ENCODE data around the gene CA9.
"Not testable (repeated sequence)": the region's sequence is repeated elsewhere in the genome, so short reads cannot be mapped to it uniquely, and the experiment has no call there.

The CA9 gene

DNA sequence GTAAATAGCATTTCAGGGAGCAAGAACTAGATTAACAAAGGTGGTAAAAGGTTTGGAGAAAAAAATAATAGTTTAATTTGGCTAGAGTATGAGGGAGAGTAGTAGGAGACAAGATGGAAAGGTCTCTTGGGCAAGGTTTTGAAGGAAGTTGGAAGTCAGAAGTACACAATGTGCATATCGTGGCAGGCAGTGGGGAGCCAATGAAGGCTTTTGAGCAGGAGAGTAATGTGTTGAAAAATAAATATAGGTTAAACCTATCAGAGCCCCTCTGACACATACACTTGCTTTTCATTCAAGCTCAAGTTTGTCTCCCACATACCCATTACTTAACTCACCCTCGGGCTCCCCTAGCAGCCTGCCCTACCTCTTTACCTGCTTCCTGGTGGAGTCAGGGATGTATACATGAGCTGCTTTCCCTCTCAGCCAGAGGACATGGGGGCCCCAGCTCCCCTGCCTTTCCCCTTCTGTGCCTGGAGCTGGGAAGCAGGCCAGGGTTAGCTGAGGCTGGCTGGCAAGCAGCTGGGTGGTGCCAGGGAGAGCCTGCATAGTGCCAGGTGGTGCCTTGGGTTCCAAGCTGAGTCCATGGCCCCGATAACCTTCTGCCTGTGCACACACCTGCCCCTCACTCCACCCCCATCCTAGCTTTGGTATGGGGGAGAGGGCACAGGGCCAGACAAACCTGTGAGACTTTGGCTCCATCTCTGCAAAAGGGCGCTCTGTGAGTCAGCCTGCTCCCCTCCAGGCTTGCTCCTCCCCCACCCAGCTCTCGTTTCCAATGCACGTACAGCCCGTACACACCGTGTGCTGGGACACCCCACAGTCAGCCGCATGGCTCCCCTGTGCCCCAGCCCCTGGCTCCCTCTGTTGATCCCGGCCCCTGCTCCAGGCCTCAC is at the start of gene CA9:
CA9 (plus strand) TSS at position 797 of the 893 bp plus-strand sequence; CDS start at position 829, 32 bp downstream.
- no peak for DNase-seq

DNA sequence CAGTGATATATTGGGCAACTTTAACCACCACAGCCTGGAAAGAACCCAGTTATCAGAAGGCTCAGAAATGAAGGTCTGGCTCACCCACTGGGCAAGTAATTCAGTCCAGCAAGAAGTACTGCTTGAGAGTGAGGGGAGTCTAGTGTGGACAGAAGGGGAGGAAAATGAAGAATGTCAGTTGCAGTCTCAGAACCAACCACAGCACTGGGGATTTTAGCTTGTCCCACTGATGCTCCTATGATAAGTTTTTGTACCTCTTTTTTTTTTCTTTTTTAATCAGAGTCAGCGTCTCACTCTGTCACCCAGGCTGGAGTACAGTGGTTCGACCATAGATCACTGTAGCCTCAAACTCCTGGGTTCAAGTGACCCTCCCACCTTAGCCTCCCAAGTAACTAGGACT is 46.2 kb upstream of the CA9 start:
- DNase-seq: no peak

DNA sequence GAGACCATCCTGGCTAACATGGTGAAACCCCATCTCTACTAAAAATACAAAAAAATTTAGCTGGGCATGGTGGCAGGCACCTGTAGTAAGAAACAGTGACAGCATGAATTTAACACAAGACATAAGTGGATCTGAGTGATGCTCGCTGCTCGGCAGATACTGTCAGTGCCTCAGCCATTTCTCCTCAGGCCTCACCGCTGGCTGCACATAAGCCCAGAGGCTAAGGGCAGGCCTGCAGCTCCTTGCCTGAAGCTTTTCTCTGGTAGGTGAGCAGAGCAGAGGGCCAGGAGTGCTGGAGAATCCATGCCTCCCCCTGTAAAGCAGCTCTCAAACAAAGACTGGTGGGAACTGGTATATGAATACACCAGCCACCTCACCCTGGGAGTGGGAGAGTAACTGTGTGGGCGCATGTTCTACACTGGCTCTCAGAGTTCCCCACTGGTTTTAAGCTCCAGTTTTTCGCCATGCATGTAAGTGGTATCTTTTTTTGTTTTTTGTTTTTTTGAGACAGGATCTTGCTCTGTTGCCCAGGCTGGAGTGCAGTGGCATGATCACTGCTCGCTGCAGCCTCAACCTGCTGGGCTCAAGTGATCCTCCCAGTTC is 45.2 kb upstream of the CA9 start:
- no peak for DNase-seq

DNA sequence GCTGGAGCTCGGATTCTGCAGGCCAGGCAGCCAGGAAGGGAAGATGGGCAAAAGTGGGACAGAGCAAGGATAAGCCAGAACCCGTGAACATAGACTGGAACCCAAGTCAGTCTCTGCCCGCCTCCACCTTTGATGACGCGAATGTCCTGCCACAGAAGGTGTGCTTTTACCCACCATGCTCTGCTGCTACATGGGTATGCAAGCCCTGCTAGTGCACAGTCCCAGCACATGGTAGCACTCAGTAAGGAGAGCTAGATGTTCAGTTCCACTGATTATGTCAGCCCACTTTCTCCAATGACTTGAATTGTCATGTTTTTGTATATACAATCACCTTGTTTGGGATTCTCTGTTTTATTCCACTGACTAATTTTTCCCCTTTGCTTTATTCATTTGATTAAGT is 44.1 kb upstream of the CA9 start:
- DNase-seq: no peak

DNA sequence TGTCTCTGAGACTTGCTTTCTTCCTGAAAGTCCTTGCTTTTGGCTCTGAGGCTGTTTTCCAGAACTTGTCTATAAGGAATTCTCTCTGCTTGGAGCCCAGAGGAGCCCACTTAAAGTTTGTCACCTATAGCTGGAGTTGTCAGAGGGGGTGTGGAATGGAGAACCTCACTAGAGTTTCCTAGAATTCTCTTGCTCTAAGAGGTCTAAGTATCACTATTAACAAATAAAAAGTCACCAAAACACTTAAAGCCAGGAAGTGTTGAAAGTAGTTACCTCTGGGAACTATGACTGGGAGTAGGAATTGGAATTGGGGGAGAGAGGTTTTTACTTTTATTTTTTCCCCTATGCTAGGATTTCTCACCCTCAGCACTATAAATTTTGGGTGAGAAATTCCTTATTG is 38.0 kb upstream of the CA9 start:
- DNase-seq: no peak

DNA sequence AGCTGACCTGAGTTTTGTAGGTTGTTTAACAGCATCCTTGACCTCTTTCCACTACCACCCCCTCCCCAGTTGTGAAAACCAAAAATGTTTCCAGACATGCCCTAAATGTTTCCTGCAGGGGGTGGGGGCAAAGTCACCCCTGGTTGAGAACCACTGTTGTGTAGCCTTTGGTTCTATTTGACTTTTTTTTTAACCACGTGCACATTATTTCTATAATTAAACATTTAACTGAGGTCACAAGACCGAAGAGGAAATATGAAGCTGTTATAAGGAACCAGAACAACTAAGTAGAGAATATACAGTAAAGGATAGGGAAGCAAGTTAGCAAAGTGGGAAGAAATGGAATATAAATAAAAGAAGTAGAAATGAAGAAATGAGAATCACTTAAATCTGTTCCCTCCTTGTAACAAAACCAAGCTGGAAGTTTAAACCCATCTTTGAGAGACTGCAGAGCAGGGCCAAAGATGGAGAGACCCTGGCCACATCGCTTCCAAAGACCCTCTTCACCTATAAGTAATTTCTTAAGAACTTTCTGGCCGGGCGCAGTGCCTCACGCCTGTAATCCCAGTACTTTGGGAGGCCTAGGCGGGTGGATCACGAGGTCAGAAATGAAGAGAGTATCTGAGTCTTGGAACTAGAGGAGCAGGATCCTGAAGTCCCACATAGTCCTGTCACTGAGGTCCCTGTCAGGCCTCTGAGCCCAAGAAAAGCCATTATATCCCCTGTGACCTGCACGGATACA is 37.4 kb upstream of the CA9 start:
- no peak for DNase-seq

DNA sequence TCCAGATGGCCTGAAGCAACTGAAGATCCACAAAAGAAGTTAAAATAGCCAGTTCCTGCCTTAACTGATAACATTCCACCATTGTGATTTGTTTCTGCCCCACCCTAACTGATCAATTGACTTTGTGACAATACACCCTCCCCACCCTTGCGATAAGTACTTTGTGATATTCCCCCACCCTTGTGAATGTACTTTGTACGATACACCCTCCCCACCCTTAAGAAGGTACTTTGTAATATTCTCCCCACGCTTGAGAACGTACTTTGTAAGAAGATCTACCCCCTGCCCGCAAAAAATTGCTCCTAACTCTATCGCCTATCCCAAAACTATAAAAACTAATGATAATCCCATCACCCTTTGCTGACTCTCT is 36.9 kb upstream of the CA9 start:
- not testable (repeated sequence) for DNase-seq

DNA sequence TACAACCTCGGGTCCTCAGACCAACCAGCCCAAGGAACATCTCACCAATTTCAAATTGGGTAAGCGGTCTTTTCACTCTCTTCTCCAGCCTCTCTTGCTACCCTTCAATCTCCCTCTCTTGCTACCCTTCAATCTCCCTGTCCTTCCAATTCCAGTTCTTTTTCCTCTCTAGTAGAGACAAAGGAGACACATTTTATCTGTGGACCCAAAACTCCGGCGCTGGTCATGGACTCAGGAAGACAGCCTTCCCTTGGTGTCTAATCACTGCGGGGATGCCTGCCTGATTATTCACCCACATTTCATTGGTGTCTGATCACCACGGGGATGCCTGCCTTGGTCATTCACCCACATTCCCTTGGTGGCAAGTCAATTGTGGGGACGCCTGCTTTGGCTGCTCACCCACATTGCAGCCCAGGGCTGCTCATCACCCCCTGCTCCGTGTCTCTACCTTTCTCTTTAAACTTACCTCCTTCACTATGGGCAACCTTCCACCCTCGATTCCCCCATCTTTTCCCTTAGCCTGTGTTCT is 36.2 kb upstream of the CA9 start:
- DNase-seq: not testable (repeated sequence)

DNA sequence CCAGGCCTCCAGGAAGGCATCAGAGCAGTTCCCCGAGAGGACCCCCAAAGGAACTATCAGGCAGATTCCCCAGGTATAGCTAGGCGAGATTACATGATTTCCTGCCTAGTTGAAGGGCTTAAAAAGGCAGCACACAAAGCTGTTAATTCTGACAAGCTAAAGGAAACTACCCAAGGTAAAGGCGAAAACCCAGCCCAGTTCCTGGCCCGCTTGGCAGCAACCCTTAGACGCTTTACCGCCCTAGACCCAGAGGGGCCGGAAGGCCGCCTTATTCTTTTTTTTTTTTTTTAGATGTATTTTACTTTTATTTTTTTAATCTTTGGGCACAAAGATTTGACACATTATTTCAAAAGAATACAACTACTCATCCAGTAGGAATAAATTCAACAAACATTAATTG is 35.0 kb upstream of the CA9 start:
- DNase-seq: not testable (repeated sequence)

DNA sequence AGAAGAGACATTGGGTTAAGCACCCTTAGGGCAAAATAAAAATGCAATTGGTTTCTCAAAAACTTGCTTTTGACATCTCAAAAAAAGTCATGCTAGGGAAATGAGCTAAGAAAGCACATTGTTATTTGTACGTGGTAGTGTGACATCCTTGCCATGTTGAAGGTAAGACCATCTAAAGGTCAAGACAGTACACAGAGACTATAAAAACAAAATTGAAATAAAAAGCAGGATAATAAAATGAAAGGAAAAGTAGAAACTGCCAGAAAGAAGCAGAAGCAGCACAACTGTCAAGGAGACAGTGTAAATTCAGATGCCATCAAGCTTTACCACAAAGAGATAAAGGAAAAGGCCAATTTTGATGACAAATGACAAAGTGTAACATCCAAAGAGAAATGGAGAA is 34.5 kb upstream of the CA9 start:
- DNase-seq: not testable (repeated sequence)

DNA sequence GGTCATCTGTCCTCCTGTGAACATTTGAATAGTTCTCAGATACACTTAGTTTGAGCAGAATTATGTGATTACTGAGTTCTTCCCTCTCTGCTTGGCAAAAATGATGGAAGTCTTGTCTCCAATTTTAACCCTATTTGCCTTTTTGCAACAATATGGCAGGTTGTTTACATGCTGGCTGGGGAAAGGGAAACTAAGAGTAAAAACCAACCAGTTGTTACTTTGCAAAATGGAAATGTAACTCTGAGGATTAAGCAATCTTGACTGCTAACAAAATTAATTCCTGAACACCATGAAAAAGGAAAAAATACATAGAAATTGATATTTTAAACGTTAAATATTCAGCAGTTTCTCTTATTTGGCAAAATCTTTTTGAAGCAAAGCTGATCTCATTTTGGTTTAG is 34.1 kb upstream of the CA9 start:
- no peak for DNase-seq

DNA sequence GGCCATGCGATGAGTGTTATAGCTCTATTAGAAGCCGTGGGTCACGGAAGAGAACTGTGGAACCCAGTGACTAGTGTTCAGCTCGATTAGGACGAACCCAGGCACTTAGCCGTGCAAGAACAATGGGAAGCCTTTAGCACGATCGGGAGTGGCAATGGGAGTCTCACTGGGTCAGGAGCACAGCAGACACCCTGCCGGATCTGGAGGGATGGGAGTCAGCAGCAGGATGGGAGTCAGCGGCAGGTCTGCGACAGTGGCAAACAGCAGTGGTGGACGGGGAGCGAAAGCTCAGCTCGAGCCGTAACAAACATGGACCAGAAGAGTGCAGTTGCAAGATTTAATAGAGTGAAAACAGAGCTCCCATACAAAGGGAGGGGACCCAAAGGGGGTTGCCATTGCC is 33.3 kb upstream of the CA9 start:
- DNase-seq: not testable (repeated sequence)

DNA sequence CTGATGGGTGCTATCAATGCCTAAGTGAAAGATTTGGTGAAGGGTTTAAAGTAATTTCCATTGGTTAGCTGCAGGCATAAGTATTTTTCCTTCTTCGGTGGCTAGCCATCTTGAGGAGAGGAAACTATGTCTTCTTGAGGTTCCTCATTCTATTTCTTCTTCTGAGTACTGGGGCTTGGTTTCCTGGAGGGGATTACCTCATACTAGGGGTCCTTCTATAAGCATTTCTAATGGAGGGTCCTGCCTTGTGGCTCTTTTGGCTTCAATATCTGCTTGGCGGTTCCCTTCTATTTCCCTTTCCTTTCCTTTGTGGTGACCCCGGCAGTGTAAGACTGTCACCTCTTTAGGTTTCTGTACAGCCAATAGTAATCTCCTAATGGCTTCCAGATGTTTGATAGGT is 32.2 kb upstream of the CA9 start:
- DNase-seq: not testable (repeated sequence)

DNA sequence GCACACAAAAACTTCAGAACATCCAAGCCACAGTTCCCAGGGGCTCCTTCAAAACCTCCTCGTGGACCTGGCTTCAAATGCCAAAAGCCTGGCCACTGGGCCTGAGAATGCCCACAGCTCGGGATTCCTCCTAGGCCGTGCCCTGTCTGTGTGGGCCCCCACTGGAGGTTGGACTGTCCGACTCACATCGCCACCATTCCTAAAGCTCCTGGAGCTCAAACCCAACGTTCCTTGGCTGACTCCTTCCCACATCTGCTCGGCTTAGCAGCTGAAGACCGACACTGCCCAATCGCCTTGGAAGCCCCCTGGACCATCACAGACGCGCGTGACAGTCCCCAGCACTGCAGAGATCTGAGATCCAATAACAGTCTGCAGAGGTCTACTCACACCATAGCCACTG is 30.7 kb upstream of the CA9 start:
- no peak for DNase-seq

DNA sequence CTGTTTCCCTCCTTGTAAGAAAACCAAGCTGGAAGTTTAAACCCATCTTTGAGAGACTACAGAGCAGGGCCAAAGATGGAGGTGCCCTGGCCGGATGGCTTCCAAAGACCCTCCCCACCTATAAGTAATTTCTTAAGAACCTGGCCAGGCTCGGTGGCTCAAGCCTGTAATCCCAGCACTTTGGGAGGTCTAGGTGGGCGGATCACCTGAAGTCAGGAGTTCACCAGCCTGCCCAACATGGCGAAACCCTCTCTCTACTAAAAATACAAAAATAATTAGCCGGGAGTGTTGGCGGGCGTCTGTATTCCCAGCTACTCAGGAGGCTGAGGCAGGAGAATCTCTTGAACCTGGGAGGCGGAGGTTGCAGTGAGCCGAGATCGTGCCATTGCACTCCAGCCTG is 28.0 kb upstream of the CA9 start:
- not testable (repeated sequence) for DNase-seq

DNA sequence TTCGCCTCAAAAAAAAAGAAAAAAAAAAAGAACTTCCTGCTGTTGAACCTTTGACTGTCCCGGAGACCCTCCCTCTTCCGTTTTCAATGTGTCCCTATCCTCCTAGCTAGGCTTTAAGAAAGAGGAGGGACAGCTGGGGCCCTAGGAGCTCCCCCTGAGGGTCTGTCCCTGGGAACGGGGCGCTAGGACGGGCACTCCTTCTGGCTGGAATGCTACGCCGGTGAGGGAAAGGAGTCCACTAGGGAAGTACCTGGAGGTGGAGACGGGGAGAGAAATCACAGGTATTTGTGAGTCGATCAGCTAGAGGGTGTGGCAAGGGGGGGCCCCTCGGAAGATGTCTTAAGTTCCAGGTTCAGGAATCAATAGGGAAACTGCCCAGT is 27.6 kb upstream of the CA9 start:
- no peak for DNase-seq

DNA sequence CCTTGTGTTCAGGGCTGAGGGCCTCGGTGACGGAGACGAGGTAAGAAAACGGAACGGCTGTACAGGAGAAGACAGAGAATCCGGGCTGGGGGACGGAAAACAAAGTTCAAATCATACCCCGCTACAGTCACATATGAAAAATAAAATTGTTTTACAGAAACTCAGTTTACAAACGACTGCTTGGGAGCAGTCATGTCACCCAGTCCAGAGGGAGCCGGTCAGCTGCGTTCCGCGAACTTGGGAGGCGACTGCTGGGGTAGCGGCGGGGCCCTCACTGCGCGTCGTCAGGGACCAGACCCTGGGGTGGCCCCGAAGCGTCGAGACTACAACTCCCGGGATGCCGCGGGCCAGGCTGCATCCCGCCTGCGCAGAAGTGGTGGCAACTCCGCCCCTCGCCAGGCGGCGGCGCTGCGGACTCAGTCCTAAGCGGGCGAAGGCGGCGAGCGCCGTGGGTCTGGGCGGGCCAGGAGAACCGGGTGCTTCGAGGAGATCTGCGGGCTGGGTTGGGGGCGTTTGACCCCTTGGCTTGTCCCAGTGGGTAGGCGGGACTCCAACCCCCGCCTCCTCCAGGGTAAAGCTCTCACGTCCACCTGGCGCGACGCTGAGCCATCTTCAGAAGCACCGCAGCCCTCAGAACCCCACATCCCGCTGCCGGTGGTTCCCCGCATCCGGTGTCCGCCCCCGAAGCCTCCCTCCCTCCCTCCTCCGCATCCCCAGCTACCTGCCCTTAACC is 27.0 kb upstream of the CA9 start:
- peak; percentile 93 for DNase-seq

DNA sequence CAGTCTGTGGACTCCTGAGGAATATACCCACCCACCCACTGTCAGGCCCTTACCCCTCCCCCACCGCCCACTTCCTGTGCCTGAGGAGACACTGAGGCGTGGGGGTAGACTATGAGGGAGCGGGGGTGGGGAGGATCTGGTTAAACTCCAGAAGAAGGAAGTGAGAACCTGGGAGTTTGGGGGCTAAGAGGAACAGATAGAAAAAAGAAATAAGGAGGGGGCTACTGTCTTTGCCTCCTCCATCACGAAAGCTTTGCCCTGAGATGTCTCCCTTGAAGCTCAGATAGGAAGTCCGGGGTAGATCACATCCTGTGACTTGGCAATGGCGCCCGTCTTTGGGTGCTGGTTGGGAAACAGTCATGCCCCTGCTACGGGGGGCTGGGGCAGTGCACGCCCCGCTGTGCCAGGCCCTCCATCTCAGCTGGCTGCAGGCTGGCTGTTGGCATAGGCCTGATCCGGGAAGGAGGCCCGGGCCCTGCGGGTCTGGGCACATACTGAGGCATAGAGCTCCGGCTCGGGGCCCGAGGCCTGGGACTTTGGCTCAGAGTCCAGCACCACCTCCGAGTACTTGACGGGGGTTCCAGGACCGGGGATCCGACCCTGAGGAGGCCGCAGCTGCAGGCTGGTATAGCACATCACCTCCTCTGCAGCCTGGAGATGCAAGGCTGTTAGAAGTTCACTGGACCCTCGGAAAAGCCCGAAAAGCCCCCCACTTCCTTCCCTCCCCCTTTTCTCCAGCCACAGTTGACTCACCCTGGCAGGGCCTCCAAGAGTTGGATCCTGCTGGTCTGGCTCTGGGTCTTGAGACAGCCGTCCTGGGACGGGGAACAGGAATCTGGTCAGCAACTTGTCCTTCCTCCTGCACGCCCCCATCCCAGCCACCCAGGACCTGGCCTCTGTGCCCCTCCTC is 24.0 kb upstream of the CA9 start:
- peak; percentile 53 for DNase-seq

DNA sequence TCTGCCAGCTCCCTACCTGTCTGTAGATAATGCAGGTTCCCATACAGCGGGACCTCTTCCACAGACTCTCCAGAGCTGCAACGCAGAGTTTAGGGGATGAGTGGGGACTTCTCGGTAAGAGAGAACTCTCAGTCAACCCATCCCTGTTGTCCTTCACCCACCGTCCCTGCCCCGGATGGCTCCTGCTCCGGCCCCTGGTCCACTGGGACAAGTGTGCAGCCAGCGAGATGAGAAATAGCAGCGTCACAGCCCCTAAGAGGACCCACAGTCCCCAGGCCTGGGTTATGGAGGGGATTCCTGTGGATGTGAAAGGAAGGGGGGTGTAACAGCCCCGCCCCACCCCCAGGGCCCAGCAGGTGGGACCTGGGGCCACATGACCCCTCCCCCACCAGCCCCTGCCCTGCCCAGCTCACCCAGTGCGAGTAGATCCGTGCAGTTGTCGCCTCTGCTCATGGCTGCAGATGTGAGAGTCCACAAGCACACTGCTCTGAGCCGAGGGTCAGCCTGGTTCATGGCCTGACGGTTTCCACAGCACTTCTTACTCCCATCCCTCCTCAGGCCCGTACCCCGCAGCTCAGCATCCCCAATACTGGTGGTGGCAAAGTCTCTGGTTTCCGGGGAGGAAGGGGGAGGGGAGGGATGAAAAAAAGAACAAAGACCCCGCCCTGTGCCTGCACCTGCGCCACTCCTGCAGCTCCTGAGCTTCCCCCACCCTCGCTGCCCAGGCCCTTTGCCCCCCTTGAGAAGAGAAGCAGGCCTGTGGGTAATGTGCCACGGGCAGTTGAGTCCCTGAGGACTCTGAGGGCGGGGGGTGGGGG is 23.2 kb upstream of the CA9 start, which contains the start of gene SIT1:
SIT1 (minus strand) TSS at position 591 of the 818 bp plus-strand sequence; CDS start at position 513, 78 bp downstream.
- no peak for DNase-seq

DNA sequence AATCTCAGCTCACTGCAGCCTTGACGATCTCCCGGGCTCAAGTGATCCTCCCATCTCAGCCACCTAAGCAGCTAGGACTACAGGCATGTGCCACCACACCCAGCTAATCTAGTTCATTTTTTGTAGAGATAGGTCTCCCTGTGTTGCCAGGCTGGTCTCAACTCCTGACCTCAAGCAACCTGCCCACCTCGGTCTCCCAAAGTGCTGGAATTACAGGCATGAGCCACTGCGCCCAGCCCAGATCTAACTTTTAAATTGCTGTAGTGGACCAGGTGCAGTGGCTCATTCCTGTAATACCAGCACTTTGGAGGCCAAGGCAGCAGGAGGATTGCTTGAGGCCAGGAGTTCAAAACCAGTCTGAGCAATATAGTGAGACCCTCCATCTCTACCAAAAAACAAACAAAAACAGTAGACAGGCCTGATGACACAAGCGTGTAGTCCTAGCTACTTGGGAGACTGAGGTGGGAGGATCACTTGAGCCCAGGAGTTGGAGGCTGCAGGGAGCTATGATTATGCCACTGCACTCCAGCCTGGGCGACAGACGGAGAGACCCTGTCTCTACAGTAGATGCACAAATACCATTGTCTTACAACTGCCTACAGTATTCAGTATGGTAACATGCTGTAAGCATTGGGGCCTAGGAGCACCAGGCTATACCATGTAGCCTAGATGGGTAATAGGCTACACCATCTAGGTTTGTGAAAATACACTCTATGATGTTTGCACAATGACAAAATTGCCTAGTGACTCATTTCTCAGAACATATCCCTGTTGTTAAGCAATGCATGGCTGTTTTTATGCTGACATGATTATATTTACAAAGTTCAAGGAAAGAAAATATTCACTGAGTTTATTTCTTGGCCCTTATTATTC is 21.5 kb upstream of the CA9 start:
- no peak for DNase-seq
